ENCODE results near the gene PMEPA1.

Gene PMEPA1

GRCh38 chr20:57600320-57601210 is 109.2 kb downstream of the PMEPA1 start:
- no peak for TF ChIP-seq CTCF (conservative IDR thresholded peaks at IDR 0.05; ENCODE audit: control insufficient read depth, insufficient read depth, low read depth, low read length)
- DNase-seq (ENCODE audit: low read depth) = peak; percentile 22
- H3K4me3 ChIP-seq (ENCODE audit: control insufficient read depth, low read depth, low read length) = no peak overlapping the region

- H3K4me3 ChIP-seq (ENCODE audit: control insufficient read depth, low read depth, low read length) = no peak overlapping the region
- TF ChIP-seq CTCF (conservative IDR thresholded peaks at IDR 0.05; ENCODE audit: control insufficient read depth, insufficient read depth, low read depth, low read length) = no peak
- no peak for DNase-seq (ENCODE audit: low read depth)
These were observed 111.3 kb downstream of the PMEPA1 start for GRCh38 chr20:57598491-57598890.
